Spinal cord (tissue), 10 donors: ENCODE results near the gene NDUFA3. TPM values are rescaled to one million over a fixed set of nuclear protein-coding genes. Genes with fewer than 3 reads are reported as not detected.

Source experiments
- DNase-seq, 6 donors: peaks; one replicate each; pipeline versions ENCODE4 v3.0.0 to v3.0.0-alpha.2; 2013 to 2015; ENCODE audit warnings: low spot score in 6 of 6, low read depth in 4 of 6
- H3K27ac ChIP-seq: one replicate; pipeline ENCODE4 v1.5.1; 2013; ENCODE audit warnings: low read depth, low read length, control low read depth
- H3K27me3 ChIP-seq: one replicate; pipeline ENCODE4 v1.6.1; 2013; ENCODE audit warnings: low read length; ENCODE audit not compliant: control insufficient read depth, insufficient read depth
- H3K36me3 ChIP-seq: one replicate; pipeline ENCODE4 v1.6.1; 2013; ENCODE audit warnings: low read length; ENCODE audit not compliant: control insufficient read depth, insufficient read depth
- H3K4me1 ChIP-seq: one replicate; pipeline ENCODE4 v1.6.1; 2013; ENCODE audit warnings: low read length; ENCODE audit not compliant: control insufficient read depth, insufficient read depth
- H3K4me3 ChIP-seq: one replicate; pipeline ENCODE4 v1.5.1; 2013; ENCODE audit warnings: low read depth, low read length, control low read depth
- H3K9me3 ChIP-seq: one replicate; pipeline ENCODE4 v1.6.1; 2013; ENCODE audit warnings: low read length; ENCODE audit not compliant: control insufficient read depth, insufficient read depth
- WGBS: methylation state at CpG from one replicate; pipeline ENCODE4 v1.1.5; 2013; ENCODE audit warnings: missing lambda C conversion rate; ENCODE audit not compliant: insufficient coverage; 5-methylcytosine and 5-hydroxymethylcytosine counted together
- polyA plus RNA-seq, 2 donors: library from polyadenylated mRNA; unstranded; fragments of 120-200 nt; gene quantifications; one replicate each; pipeline ENCODE4 v1.2.1, GENCODE V29; 2013; ENCODE audit not compliant: insufficient read length in 2 of 2
- total RNA-seq, 2 donors: library from RNA; depleted of rRNA in 1 of 2; stranded (reverse); fragments of 120-200 nt in 1 of 2; fragments of >200 nt in 1 of 2; gene quantifications; one replicate each; pipeline versions ENCODE4 v1.2.3 to v1.2.4, GENCODE V29; 2013 to 2014
- donor health status: healthy.

NDUFA3 gene
- total and polyA plus RNA-seq, 4 donors, result 8.4 to 277 (median 222) TPM

DNA sequence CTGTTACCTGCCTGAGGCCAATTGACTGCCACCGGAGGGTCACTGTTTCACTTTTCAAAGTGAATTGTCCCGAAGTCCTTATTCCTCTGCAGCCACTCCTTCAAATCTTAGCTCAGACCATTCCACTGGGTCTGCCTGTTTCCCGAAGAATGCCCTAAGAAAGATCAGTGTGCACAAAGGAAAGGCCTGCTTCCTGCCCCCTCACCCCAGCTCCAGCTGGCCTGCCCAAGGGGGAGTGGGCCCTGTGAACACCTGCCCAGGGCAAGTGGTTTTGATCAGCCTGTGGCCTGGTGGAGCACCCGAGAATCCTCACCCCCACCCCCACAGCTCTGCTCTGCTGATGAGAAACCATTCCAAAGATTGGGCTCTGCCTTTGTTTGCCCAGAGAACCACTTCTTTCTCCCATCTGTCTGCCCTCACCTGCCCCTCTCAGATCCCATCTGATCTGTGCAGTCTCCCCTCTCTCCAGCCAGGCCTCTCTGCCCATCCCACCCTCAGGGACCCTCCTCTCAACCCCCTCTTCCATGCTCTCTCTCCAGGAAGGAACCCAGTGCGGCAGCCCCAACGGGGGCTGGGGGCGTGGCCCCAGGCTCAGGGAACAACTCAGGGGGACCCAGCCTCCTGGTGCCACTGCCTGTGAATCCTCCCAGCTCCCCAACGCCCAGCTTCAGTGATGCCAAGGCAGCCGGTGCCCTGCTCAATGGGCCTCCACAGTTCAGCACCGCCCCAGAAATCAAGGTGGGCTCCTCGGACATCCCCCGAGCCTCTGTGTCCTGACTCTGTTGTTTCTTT lies 46.6 kb downstream of the NDUFA3 start:
- Histone ChIP-seq H3K27me3 (no peaks in the 10 kb centered on the region), H3K27ac (no peak overlapping the region), H3K4me3 (no peak overlapping the region), H3K4me1 (no peaks in the 10 kb centered on the region), H3K36me3 (peaks cover 100% of the 10 kb centered on the region), H3K9me3 (no peaks in the 10 kb centered on the region)
- 89% methylated on average over 12 of the region's 12 CpGs for WGBS
- DNase-seq, result no peak

DNA sequence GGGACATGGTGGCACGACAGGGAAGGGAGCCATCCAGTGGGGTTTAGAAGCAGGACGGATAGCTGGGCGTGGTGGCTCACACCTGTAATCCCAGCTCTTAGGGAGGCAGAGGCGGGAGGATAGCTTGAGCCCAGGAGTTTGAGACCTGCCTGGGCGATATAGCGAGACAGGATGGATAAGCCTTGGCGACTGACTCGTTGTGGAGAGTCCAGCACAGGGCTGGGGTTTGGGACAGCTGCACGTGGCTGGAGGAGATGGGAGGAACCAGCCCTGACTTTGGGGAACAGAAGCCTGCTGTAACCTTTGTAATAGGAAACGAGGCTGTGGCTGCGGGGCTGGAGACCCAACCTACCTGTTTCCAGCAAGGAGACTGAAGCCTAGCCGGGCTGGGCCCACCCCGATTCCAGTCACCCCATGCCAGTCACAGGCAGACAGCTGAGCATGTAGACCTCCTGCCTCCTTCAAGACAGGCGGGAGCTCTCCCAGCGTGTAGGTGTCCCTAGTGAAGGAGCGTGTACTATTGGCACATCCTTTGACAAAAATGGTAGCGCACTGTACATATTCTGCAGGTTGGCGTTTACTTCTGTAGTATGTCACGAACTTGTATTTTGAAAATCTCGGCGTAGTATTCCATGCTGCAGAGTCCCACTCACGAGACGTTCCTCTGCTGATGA lies 48.8 kb downstream of the NDUFA3 start:
- Histone ChIP-seq H3K36me3 (peaks cover 98% of the 10 kb centered on the region), H3K27me3 (no peaks in the 10 kb centered on the region), H3K9me3 (no peaks in the 10 kb centered on the region), H3K27ac (no peak overlapping the region), H3K4me3 (no peak overlapping the region), H3K4me1 (no peaks in the 10 kb centered on the region)
- WGBS, result 88% methylated on average over 23 of the region's 23 CpGs
- no peak for DNase-seq

DNA sequence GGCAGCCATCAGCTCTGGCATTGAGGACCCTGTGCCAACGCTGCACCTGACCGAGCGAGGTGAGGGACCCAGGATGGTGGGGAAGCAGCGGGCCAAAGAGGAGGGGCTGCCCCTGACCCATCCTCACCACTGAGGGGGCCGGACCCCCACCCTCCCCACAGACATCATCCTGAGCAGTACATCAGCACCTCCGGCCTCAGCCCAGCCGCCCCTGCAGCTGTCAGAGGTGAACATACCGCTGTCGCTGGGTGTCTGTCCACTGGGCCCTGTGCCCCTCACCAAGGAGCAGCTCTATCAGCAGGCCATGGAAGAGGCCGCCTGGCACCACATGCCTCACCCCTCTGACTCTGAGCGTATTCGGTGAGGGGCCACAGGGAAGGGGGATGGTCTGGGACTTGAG lies 49.6 kb downstream of the NDUFA3 start:
- DNase-seq, result no peak
- 88% methylated on average over 11 of the region's 12 CpGs for WGBS
- H3K9me3 ChIP-seq, result no peaks in the 10 kb centered on the region
- no peak overlapping the region for H3K27ac ChIP-seq
- H3K27me3 ChIP-seq, result no peaks in the 10 kb centered on the region
- no peak overlapping the region for H3K4me3 ChIP-seq
- H3K36me3 ChIP-seq, result peaks cover 98% of the 10 kb centered on the region
- no peaks in the 10 kb centered on the region for H3K4me1 ChIP-seq

DNA sequence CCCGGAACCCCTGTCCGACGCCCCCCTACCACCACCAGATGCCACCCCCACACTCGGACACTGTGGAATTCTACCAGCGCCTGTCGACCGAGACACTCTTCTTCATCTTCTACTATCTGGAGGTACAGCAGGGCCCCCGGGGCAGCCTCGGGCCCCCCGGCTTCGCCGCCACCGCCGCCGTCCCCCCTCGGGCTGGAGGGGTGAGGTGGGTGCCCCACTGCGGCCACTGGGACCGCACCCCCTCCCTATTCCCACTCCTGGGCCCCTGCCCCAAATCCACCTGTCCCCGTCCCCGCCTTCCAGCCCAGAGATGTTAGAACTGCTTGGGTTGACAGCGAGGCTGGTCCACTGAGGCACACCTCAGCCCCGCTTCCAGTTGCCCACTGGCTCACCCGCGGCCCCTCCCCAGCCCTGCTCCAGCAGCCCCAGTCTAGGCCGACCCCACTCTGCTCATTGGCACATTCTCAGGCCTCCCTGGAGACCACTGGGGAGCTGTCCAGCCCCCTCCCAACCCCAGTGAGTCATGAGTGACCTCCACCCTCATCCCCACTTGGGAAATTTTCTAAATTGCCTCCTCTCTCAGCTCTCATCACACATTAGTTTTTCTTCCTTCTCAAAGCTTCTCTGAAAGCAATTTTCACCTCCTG lies 50.3 kb downstream of the NDUFA3 start:
- Histone ChIP-seq H3K4me3 (no peak overlapping the region), H3K36me3 (peaks cover 98% of the 10 kb centered on the region), H3K4me1 (peaks cover under 1% of the 10 kb centered on the region), H3K27ac (no peak overlapping the region), H3K9me3 (no peaks in the 10 kb centered on the region), H3K27me3 (no peaks in the 10 kb centered on the region)
- no peak for DNase-seq
- WGBS, result 89% methylated on average over 17 of the region's 25 CpGs

DNA sequence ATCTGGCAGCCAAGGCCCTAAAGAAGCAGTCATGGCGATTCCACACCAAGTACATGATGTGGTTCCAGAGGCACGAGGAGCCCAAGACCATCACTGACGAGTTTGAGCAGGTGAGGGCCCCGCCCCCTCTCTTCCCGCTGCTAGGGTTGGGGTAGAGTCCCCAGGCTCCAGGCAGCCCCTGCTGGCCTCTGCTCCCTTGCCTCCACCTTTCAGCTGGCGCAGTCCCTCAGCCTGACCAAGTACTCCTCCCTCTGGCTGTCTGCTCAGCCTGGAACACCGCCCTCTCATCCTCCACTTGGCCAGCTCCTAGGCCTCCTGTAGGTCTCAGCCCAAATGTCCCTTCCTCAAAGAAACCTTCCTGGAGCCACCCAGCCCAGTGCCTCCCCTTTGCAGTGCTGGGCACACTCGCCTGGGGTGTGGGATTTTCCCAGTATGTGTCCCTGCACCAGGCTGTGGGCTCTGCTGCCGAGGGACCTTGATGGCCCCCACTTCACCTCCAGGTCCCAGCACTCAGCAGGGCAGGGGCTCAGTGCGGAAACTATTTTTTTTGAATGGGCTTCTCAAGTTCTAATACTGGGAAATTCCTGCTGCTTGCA lies 51.2 kb downstream of the NDUFA3 start:
- no peak for DNase-seq
- Histone ChIP-seq H3K4me3 (no peak overlapping the region), H3K4me1 (peaks cover 9% of the 10 kb centered on the region), H3K27me3 (no peaks in the 10 kb centered on the region), H3K9me3 (no peaks in the 10 kb centered on the region), H3K36me3 (peaks cover 93% of the 10 kb centered on the region), H3K27ac (no peak overlapping the region)
- WGBS, result 88% methylated on average over 7 of the region's 10 CpGs

DNA sequence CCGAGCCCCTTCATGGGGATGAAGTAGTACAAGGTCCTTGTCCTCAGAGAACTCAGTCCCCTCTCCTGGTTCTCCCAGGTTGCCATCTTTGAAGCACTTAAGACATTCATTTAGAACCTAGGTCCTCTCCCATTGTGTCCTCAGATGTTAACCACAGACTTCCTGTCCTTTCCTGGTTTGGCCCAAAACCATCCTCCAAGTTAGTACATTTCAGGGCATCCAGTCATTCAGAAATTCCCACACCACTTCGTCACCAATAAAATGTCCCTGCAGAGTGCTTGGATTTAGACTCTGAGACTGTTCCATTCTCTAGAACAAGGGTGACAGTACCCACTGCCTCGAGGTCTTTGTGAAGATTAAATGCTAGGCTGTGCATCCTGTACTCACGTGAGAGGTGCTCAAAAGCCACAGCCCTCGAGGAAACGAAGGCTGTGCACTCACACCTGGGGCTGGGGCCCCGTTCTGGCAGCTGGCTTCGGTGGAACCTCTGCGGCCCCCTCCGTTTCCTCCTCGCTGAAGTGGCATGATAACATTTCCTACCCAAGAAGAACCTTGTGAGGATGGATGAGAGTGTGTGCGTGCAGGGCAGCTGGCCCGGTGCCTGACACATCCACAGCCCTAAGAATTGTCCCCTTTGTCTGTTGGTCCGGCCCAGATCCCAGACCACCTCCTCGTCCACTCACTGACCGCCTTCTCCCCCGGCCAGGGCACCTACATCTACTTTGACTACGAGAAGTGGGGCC lies 52.1 kb downstream of the NDUFA3 start:
- no peak for DNase-seq
- Histone ChIP-seq H3K9me3 (no peaks in the 10 kb centered on the region), H3K4me3 (no peak overlapping the region), H3K36me3 (peaks cover 84% of the 10 kb centered on the region), H3K27ac (no peak overlapping the region), H3K4me1 (peaks cover 11% of the 10 kb centered on the region), H3K27me3 (no peaks in the 10 kb centered on the region)
- WGBS, result 78% methylated on average over 11 of the region's 18 CpGs

DNA sequence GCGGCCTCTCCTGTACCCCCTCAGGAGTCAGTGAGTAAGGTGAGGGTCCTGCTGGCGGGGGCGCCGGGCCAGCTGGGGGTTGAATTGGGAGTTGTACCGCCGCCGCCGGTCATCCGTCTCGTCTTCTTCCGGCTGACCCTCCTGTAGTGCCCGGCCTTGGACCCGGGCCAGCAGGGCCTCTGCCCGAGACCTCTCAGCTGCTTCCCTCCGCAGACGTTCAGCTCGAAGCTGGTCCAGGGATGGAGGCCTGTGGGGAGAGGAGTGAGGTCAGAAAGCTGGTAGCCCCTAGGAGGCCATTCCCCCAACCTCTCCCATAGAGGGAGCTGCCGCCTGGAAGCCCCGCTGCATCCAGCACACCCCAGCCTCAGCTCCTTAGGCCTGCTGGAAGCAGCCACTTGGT lies 53.0 kb downstream of the NDUFA3 start:
- no peak overlapping the region for H3K4me3 ChIP-seq
- H3K36me3 ChIP-seq, result peaks cover 75% of the 10 kb centered on the region
- H3K27ac ChIP-seq, result no peak overlapping the region
- DNase-seq, result no peak
- peaks cover 18% of the 10 kb centered on the region for H3K4me1 ChIP-seq
- 61% methylated on average over 5 of the region's 19 CpGs for WGBS
- no peaks in the 10 kb centered on the region for H3K9me3 ChIP-seq
- no peaks in the 10 kb centered on the region for H3K27me3 ChIP-seq

DNA sequence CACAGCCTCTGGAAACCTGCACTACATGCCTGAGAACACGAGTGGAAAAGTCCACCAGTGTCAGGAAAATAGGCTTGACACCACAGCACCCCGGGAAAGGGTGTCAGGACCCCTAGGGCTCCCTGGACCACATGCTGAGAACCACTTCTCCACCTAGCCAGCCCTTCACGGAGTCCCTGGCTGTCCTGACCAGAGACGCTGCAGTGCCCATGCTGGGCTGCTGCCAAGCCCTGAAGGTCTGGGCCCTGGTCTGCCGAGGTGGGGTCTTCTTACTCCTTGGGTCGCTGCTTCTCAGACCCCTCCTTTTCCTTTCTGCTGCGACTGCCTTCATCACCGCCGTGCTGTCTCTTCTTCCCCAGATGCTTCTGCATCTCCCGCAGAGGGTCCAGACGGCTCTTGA lies 53.8 kb downstream of the NDUFA3 start:
- DNase-seq, result no peak
- Histone ChIP-seq H3K27ac (no peak overlapping the region), H3K4me1 (peaks cover 26% of the 10 kb centered on the region), H3K27me3 (no peaks in the 10 kb centered on the region), H3K36me3 (peaks cover 67% of the 10 kb centered on the region), H3K9me3 (no peaks in the 10 kb centered on the region), H3K4me3 (no peak overlapping the region)
- 82% methylated on average over 6 of the region's 11 CpGs for WGBS

DNA sequence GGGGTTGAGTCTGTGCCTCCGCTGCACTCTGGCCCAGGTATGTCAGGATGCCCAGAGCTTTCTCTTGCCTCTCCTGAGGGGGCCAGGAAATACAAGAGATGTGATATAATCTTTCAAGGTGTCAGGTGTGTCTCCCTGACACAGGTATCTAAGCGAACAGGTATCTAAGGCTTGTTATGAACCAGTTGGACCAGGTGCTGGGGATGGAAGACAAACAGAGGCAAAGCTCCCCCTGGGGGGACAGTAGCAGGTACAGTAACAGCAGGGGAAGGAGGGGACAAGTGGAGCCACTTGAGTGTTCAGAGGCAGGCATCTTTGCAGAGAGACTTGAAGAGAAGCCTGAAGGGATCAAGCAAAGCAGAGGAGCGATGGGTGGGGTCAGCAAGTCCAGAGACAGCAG lies 54.3 kb downstream of the NDUFA3 start:
- DNase-seq, result no peak
- Histone ChIP-seq H3K36me3 (peaks cover 62% of the 10 kb centered on the region), H3K9me3 (no peaks in the 10 kb centered on the region), H3K27ac (no peak overlapping the region), H3K4me3 (no peak overlapping the region), H3K27me3 (no peaks in the 10 kb centered on the region), H3K4me1 (peaks cover 31% of the 10 kb centered on the region)
- 100% methylated on average over 2 of the region's 3 CpGs for WGBS
